ENCODE results near the gene TRAPPC12. TPM values are rescaled to one million over a fixed set of nuclear protein-coding genes. Genes with fewer than 3 reads are reported as not detected.

The TRAPPC12 gene
- total RNA-seq, 1 donor from 2014 or later, result 130 TPM

DNA sequence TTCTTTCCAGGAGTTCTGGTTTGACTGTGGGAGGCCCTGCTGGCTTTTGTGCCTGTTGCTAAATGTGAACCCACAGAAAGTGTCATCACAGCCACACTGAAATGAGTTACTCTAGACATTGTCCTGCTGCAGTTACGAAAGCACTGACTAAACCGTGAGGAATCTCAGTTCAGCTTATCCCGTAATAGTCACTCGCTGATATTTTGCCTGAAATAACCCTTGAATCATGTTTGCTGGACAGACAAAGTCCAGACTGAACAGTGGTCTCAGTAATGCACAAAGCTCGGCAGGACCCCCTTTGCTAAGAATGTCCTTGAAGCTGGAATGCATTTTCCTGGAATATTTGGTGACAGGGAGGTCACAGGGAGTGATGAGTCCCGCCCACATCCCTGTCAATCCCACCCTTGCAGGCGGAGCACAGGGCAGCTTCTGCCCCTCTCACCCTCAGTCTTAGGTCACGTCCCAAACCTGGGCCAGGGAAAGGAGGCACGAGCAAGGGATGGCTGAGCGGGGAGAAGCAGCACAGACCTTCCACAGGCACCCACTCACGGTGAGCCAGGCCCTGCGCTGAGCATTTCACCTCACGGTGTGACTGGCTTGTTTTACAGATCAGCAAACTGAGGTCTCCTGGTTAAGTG lies 86.5 kb downstream of the TRAPPC12 start:
- Mint-ChIP-seq H3K36me3 (ENCODE audit: unreplicated experiment) (peaks cover 8% of the 10 kb centered on the region), H3K9me3 (ENCODE audit: unreplicated experiment) (peaks cover 16% of the 10 kb centered on the region), H3K4me3 (ENCODE audit: unreplicated experiment) (no peak overlapping the region), H3K27me3 (ENCODE audit: unreplicated experiment) (peaks cover 5% of the 10 kb centered on the region), H3K4me1 (ENCODE audit: low read depth, unreplicated experiment) (peaks cover 28% of the 10 kb centered on the region), H3K27ac (ENCODE audit: unreplicated experiment) (peak overlapping the region; percentile 80)
- DNase-seq, result no peak
- no peak for TF ChIP-seq CTCF (IDR thresholded peaks at IDR 0.05; ENCODE audit: partially characterized antibody, unreplicated experiment)

DNA sequence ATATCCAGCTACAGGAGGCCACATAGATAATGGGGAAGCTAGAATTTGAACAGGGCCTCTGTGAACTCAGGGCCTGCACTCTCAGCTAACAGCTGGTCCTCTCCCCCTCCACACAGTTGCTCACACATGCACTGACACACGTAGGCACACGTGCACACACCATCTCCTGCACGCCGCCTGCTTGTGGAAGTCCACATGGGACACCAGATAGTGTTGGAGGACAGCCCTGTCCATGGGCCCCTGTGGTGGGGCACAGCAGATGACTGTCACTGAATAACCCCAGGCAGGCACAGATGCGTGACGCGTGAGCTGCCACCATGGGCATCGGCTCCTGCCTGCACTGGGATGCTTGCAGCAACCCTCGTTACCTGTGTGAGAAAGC lies 87.0 kb downstream of the TRAPPC12 start:
- H3K9me3 Mint-ChIP-seq (ENCODE audit: unreplicated experiment), result peaks cover 16% of the 10 kb centered on the region
- no peak for TF ChIP-seq CTCF (IDR thresholded peaks at IDR 0.05; ENCODE audit: partially characterized antibody, unreplicated experiment)
- H3K4me1 Mint-ChIP-seq (ENCODE audit: low read depth, unreplicated experiment), result peaks cover 28% of the 10 kb centered on the region
- peaks cover 8% of the 10 kb centered on the region for H3K36me3 Mint-ChIP-seq (ENCODE audit: unreplicated experiment)
- no peak for DNase-seq
- H3K27ac Mint-ChIP-seq (ENCODE audit: unreplicated experiment), result peak overlapping the region; percentile 80
- H3K27me3 Mint-ChIP-seq (ENCODE audit: unreplicated experiment), result peaks cover 5% of the 10 kb centered on the region
- no peak overlapping the region for H3K4me3 Mint-ChIP-seq (ENCODE audit: unreplicated experiment)

DNA sequence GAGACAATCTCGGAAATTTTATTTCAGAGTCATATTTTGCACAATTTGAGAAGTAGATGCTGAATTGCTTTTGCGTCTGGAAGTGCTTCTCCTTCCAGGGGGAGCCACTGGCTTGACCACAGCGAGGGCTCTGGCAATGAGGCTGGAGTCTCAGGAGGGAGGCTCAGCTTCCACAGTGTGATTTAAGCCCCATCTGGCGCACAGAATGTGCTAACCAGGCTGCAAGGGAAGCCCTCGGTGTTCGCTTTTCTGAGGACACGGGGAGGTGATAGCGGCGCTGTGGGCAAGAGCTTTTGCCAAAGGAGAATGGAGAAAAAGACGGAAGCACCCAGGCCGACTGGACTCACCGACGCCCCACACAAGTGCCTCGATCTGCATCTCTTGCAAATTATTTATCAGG lies 87.5 kb downstream of the TRAPPC12 start:
- peaks cover 8% of the 10 kb centered on the region for H3K36me3 Mint-ChIP-seq (ENCODE audit: unreplicated experiment)
- H3K4me3 Mint-ChIP-seq (ENCODE audit: unreplicated experiment), result peak overlapping the region; percentile 23
- peaks cover 16% of the 10 kb centered on the region for H3K9me3 Mint-ChIP-seq (ENCODE audit: unreplicated experiment)
- peaks cover 25% of the 10 kb centered on the region for H3K4me1 Mint-ChIP-seq (ENCODE audit: low read depth, unreplicated experiment)
- DNase-seq, result no peak
- peak overlapping the region; percentile 80 for H3K27ac Mint-ChIP-seq (ENCODE audit: unreplicated experiment)
- H3K27me3 Mint-ChIP-seq (ENCODE audit: unreplicated experiment), result peaks cover 5% of the 10 kb centered on the region
- TF ChIP-seq CTCF (IDR thresholded peaks at IDR 0.05; ENCODE audit: partially characterized antibody, unreplicated experiment), result no peak

DNA sequence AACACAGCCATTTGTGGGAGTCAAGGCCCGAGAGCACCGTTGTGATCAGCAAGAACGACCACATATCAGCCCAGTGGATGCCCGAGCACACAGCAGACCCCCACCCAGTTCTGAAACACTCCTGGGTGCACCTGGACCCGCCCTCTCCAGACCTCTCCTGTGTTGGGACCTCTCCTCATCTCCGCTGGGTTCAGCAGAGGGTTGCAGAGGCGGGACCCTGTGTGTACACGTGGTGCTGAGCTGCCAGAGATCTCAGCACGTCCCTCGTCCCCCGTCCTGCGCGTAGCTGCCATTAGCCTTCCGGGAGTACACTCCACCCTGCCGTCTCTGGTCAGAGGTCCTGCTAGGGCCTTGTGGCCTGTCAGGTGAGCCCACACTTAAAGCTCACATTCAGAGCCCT lies 88.2 kb downstream of the TRAPPC12 start:
- peaks cover 16% of the 10 kb centered on the region for H3K9me3 Mint-ChIP-seq (ENCODE audit: unreplicated experiment)
- peaks cover 26% of the 10 kb centered on the region for H3K4me1 Mint-ChIP-seq (ENCODE audit: low read depth, unreplicated experiment)
- no peak overlapping the region for H3K4me3 Mint-ChIP-seq (ENCODE audit: unreplicated experiment)
- peaks cover 8% of the 10 kb centered on the region for H3K36me3 Mint-ChIP-seq (ENCODE audit: unreplicated experiment)
- H3K27ac Mint-ChIP-seq (ENCODE audit: unreplicated experiment), result no peak overlapping the region
- DNase-seq, result no peak
- no peak for TF ChIP-seq CTCF (IDR thresholded peaks at IDR 0.05; ENCODE audit: partially characterized antibody, unreplicated experiment)
- H3K27me3 Mint-ChIP-seq (ENCODE audit: unreplicated experiment), result peaks cover 5% of the 10 kb centered on the region

DNA sequence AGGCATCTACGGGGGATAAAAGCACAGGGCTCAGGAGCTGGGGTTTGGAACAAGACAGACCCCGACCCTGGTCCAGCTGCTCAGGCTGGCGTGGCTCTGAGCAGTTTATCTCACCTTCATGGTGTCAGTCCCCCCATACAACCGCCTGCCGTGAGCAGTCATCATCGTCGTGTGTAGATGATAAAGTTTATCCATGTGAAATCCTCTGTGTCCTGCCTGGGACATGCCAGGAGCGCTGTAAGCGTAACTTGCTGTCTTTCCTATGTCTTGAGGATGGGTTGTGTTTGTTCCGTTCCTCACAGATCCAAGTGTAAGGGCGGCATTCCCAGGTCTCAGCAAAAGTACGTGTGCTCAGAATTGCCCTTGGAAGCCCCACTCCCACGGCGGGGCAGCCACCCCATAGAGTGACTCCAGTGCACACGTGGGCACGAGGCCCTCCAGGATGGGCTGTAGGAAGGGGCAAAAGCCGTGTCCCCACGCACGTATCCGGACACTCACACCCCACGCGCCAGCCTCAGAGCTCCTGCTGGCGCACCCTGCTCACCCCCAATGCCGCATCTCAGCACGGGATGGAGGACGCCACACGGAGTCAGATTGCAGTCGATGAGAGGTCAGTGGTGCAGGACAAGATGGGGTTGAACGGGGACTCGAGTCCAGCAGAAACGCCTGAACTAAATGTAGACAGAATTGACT lies 88.9 kb downstream of the TRAPPC12 start:
- H3K36me3 Mint-ChIP-seq (ENCODE audit: unreplicated experiment), result peaks cover 8% of the 10 kb centered on the region
- TF ChIP-seq CTCF (IDR thresholded peaks at IDR 0.05; ENCODE audit: partially characterized antibody, unreplicated experiment), result no peak
- H3K27me3 Mint-ChIP-seq (ENCODE audit: unreplicated experiment), result peaks cover 5% of the 10 kb centered on the region
- H3K4me3 Mint-ChIP-seq (ENCODE audit: unreplicated experiment), result no peak overlapping the region
- H3K27ac Mint-ChIP-seq (ENCODE audit: unreplicated experiment), result peak overlapping the region; percentile 26
- peaks cover 16% of the 10 kb centered on the region for H3K9me3 Mint-ChIP-seq (ENCODE audit: unreplicated experiment)
- no peak for DNase-seq
- H3K4me1 Mint-ChIP-seq (ENCODE audit: low read depth, unreplicated experiment), result peaks cover 27% of the 10 kb centered on the region

Data from glutamatergic neuron (in vitro differentiated cells).